ENCODE measurements around the gene GADD45A.
"Not testable (repeated sequence)": the region's sequence is repeated elsewhere in the genome, so short reads cannot be mapped to it uniquely, and the experiment has no call there.

The GADD45A gene

GRCh38 chr1:67721650-67722291 lies 36.8 kb downstream of the GADD45A start:
- no peak for DNase-seq (ENCODE audit: low spot score)

GRCh38 chr1:67722292-67722944 lies 37.4 kb downstream of the GADD45A start:
- DNase-seq (ENCODE audit: low spot score), result no peak

- DNase-seq (ENCODE audit: low spot score), result no peak
Measured at GRCh38 chr1:67723126-67723525, 38.1 kb downstream of the GADD45A start.

GRCh38 chr1:67723620-67724019 lies 38.6 kb downstream of the GADD45A start:
- DNase-seq (ENCODE audit: low spot score), result no peak

GRCh38 chr1:67724928-67725560 lies 40.0 kb downstream of the GADD45A start:
- DNase-seq (ENCODE audit: low spot score), result no peak

GRCh38 chr1:67726224-67726623 lies 41.2 kb downstream of the GADD45A start:
- DNase-seq (ENCODE audit: low spot score), result no peak

- no peak for DNase-seq (ENCODE audit: low spot score)
Measured at GRCh38 chr1:67729872-67730271, 44.9 kb downstream of the GADD45A start.

GRCh38 chr1:67730312-67730711 lies 45.3 kb downstream of the GADD45A start:
- not testable (repeated sequence) for DNase-seq (ENCODE audit: low spot score)

- no peak for DNase-seq (ENCODE audit: low spot score)
Measured at GRCh38 chr1:67731322-67731721, 46.3 kb downstream of the GADD45A start.

- no peak for DNase-seq (ENCODE audit: low spot score)
Measured at GRCh38 chr1:67732750-67733151, 47.8 kb downstream of the GADD45A start.

GRCh38 chr1:67733681-67734322 lies 48.8 kb downstream of the GADD45A start:
- no peak for DNase-seq (ENCODE audit: low spot score)

GRCh38 chr1:67734323-67734690 lies 49.3 kb downstream of the GADD45A start:
- DNase-seq (ENCODE audit: low spot score), result no peak

- no peak for DNase-seq (ENCODE audit: low spot score)
Measured at GRCh38 chr1:67735206-67735605, 50.2 kb downstream of the GADD45A start.

GRCh38 chr1:67735806-67736627 lies 51.0 kb downstream of the GADD45A start:
- peak; percentile 5 for DNase-seq (ENCODE audit: low spot score)

GRCh38 chr1:67736750-67737149 lies 51.7 kb downstream of the GADD45A start:
- DNase-seq (ENCODE audit: low spot score), result no peak

- no peak for DNase-seq (ENCODE audit: low spot score)
Measured at GRCh38 chr1:67737875-67738274, 52.9 kb downstream of the GADD45A start.
